Stimulated activated CD4-positive, alpha-beta T cell treated with anti-CD3 and anti-CD28 coated beads, Interleukin-15, amount 100 ng/mL, for 48 hours (primary cell): ENCODE measurements around the gene GALNT2.

Experiments
- DNase-seq, 2 donors: peaks; one replicate each; pipeline ENCODE4 v3.0.0-alpha.2; 2020; ENCODE audit warnings: low read depth in 2 of 2

The GALNT2 gene

GRCh38 chr1:230277201-230278025, 210.4 kb downstream of the GALNT2 start:
- no peak for DNase-seq

- no peak for DNase-seq
These were observed 211.3 kb downstream of the GALNT2 start for GRCh38 chr1:230278376-230278775.

GRCh38 chr1:230278871-230279582, 212.0 kb downstream of the GALNT2 start:
- DNase-seq: no peak

- no peak for DNase-seq
These were observed 212.5 kb downstream of the GALNT2 start for GRCh38 chr1:230279583-230279945.

- no peak for DNase-seq
These were observed 213.2 kb downstream of the GALNT2 start for GRCh38 chr1:230280054-230280795.

GRCh38 chr1:230280906-230281413, 213.9 kb downstream of the GALNT2 start:
- no peak for DNase-seq

- no peak for DNase-seq
These were observed 214.5 kb downstream of the GALNT2 start for GRCh38 chr1:230281556-230281955.

GRCh38 chr1:230282157-230282556, 215.1 kb downstream of the GALNT2 start:
- no peak for DNase-seq

GRCh38 chr1:230283678-230284077, 216.6 kb downstream of the GALNT2 start:
- DNase-seq: no peak

- DNase-seq: no peak
These were observed 217.9 kb downstream of the GALNT2 start for GRCh38 chr1:230284891-230285290.

- DNase-seq: no peak
These were observed 218.3 kb downstream of the GALNT2 start for GRCh38 chr1:230285351-230285750.

GRCh38 chr1:230286166-230286889, 219.3 kb downstream of the GALNT2 start:
- DNase-seq: no peak

GRCh38 chr1:230286890-230287269, 219.8 kb downstream of the GALNT2 start:
- no peak for DNase-seq

- no peak for DNase-seq
These were observed 220.8 kb downstream of the GALNT2 start for GRCh38 chr1:230287674-230288315.

- no peak for DNase-seq
These were observed 221.8 kb downstream of the GALNT2 start for GRCh38 chr1:230288641-230289349.

- no peak for DNase-seq
These were observed 222.3 kb downstream of the GALNT2 start for GRCh38 chr1:230289350-230289644.

GRCh38 chr1:230291731-230292620, 224.9 kb downstream of the GALNT2 start:
- no peak for DNase-seq

- no peak for DNase-seq
These were observed 225.8 kb downstream of the GALNT2 start for GRCh38 chr1:230292689-230293389.

- no peak for DNase-seq
These were observed 226.3 kb downstream of the GALNT2 start for GRCh38 chr1:230293390-230293700.
